K562 (cell line): ENCODE results near the gene NIPAL3. TPM values are rescaled to one million over a fixed set of nuclear protein-coding genes. Genes with fewer than 3 reads are reported as not detected.

ENCODE experiments used
- ATAC-seq: fragments of 200-7000 bp; cut with Tn5 transposase; 3 replicates; pipeline ENCODE4 v1.9.1; 2020; ENCODE audit warnings: moderate library complexity
- BruUV-seq: library from RNA; stranded (reverse); fragments of 400-500 nt; replicated peaks from 2 replicates; lab custom pipeline; 2021; lab: Mats Ljungman, UMichigan
- CTCF ChIA-PET: fragments of 300-600 bp; formaldehyde crosslinking; extraction: SDS; loops from one replicate; lab custom pipeline; 2021; ENCODE audit warnings: low intra/inter-chr PET ratio; lab: Yijun Ruan, JAX
- POLR2A ChIA-PET: fragments of 300-600, 350-650 bp; sonication (Branson Sonifier 250); formaldehyde crosslinking; extraction: SDS; loops from one replicate; lab custom pipeline; 2021; ENCODE audit warnings: antibody characterized with exemption, inconsistent platforms; lab: Yijun Ruan, JAX
- DNase-seq, 4 experiments: peaks; one replicate each; pipeline versions ENCODE4 v3.0.0 to v3.0.0-alpha.2; 2011 to 2018; ENCODE audit warnings: low spot score in 3 of 4, mixed read lengths in 3 of 4; ENCODE audit errors: extremely low read depth in 1 of 4
- FAIRE-seq: peaks from 2 replicates; lab custom pipeline; 2011; peaks lifted over from hg19 to GRCh38; lab: Jason Lieb, UNC
- H2AFZ ChIP-seq: 2 replicates; pipeline ENCODE4 v1.6.0; 2011; ENCODE audit warnings: low read depth, low read length, control low read depth, inconsistent platforms
- H3K27ac ChIP-seq: fragments of 200-600 bp; 3 replicates; pipeline ENCODE4 v1.8.0; 2011; ENCODE audit warnings: low read depth, mild to moderate bottlenecking, control low read depth, inconsistent platforms, low read length, moderate library complexity, mixed read lengths; ENCODE audit errors: extremely low read depth
- H3K27me3 ChIP-seq, 2 experiments: fragments of 300-600 bp in 1 of 2; 2 replicates in 1 of 2; 3 replicates in 1 of 2; pipeline versions ENCODE4 v1.6.0 to v1.8.0; 2011; ENCODE audit warnings: inconsistent platforms in 2 of 2, low read length in 2 of 2, mild to moderate bottlenecking in 1 of 2, mixed read lengths in 1 of 2, moderate library complexity in 1 of 2; ENCODE audit not compliant: control insufficient read depth in 2 of 2, insufficient read depth in 2 of 2
- H3K36me3 ChIP-seq: fragments of 300-600 bp; 3 replicates; pipeline ENCODE4 v1.8.0; 2011; ENCODE audit warnings: mild to moderate bottlenecking, low read length, inconsistent platforms; ENCODE audit not compliant: control insufficient read depth, insufficient read depth
- H3K4me1 ChIP-seq, 2 experiments: fragments of 200-600 bp in 1 of 2; replicated peaks in 1 of 2; 2 replicates in 1 of 2; 3 replicates in 1 of 2; pipeline versions ENCODE4 v1.5.1 to v1.8.0; 2011; ENCODE audit warnings: inconsistent platforms in 2 of 2, low read length in 2 of 2, mild to moderate bottlenecking in 1 of 2, mixed read lengths in 1 of 2, moderate library complexity in 1 of 2; ENCODE audit not compliant: control insufficient read depth in 2 of 2, insufficient read depth in 2 of 2
- H3K4me2 ChIP-seq: 2 replicates; pipeline ENCODE4 v1.6.1; 2011; ENCODE audit warnings: low read length, control low read depth, inconsistent platforms, mixed read lengths; ENCODE audit not compliant: insufficient read depth
- H3K4me3 ChIP-seq: fragments of 200-600 bp; sonication (generic), shearing (Covaris generic); 2 replicates; pipeline ENCODE4 v1.5.1; 2016; ENCODE audit warnings: control low read depth, inconsistent platforms
- H3K79me2 ChIP-seq: fragments of 200-600 bp; 3 replicates; pipeline ENCODE4 v1.8.0; 2011; ENCODE audit warnings: low read length, inconsistent platforms; ENCODE audit not compliant: control insufficient read depth, insufficient read depth
- H3K9ac ChIP-seq, 2 experiments: 2 replicates each; pipeline versions ENCODE4 v1.6.0 to v1.6.1; 2011; ENCODE audit warnings: low read depth in 2 of 2, low read length in 2 of 2, control low read depth in 1 of 2, inconsistent platforms in 1 of 2, mild to moderate bottlenecking in 1 of 2, mixed read lengths in 1 of 2; ENCODE audit not compliant: insufficient read depth in 1 of 2
- H3K9me1 ChIP-seq: one replicate; pipeline ENCODE4 v1.6.0; 2011; ENCODE audit warnings: inconsistent platforms, mild to moderate bottlenecking, low read length, moderate library complexity; ENCODE audit not compliant: control insufficient read depth, insufficient read depth
- H3K9me3 ChIP-seq: replicated peaks from 2 replicates; pipeline ENCODE4 v1.5.1; 2011; ENCODE audit warnings: low read depth, low read length, inconsistent platforms; ENCODE audit not compliant: control insufficient read depth, insufficient read depth
- H4K20me1 ChIP-seq: replicated peaks from 2 replicates; pipeline ENCODE4 v1.6.1; 2011; ENCODE audit warnings: low read length, inconsistent platforms, mixed read lengths; ENCODE audit not compliant: control insufficient read depth, insufficient read depth
- CXXC5 ChIP-seq: fragments of 250-450 bp; sonication (Bioruptor Pico); IDR thresholded peaks from 2 replicates; pipeline ENCODE4 v1.8.0; 2022; ENCODE audit warnings: inconsistent platforms, mild to moderate bottlenecking, moderate library complexity
- MYBL2 ChIP-seq, 2 experiments: fragments of 450-650 bp in 1 of 2; sonication (generic) in 1 of 2; formaldehyde crosslinking in 1 of 2; IDR thresholded peaks; 2 replicates each; pipeline versions ENCODE4 v1.6.1 to v1.8.1; 2017 to 2022; ENCODE audit warnings: borderline replicate concordance in 1 of 2, inconsistent platforms in 1 of 2, low read depth in 1 of 2, mild to moderate bottlenecking in 1 of 2, missing genetic modification reagents in 1 of 2, moderate library complexity in 1 of 2
- SMC3 ChIP-seq: conservative IDR thresholded peaks from 2 replicates; pipeline ENCODE4 v1.6.1; 2011; ENCODE audit warnings: low read depth, low read length, improper control_type of control experiment; ENCODE audit not compliant: insufficient read depth
- ZBTB7A ChIP-seq: IDR thresholded peaks from 2 replicates; pipeline ENCODE4 v1.6.1; 2011; ENCODE audit warnings: low read depth, mild to moderate bottlenecking, low read length, moderate library complexity, borderline replicate concordance; ENCODE audit not compliant: control insufficient read depth
- ZNF134 ChIP-seq: fragments of 250-450 bp; sonication (Bioruptor Pico); conservative IDR thresholded peaks from 2 replicates; pipeline ENCODE4 v1.4.0; 2020
- WGBS: fragments of 100-300 bp; shearing (Covaris generic); methylation state at CpG from one replicate; pipeline ENCODE4 v1.1.6; 2016; ENCODE audit warnings: low coverage, mixed read lengths; ENCODE audit not compliant: insufficient coverage; ENCODE audit errors: missing lambda C conversion rate; 5-methylcytosine and 5-hydroxymethylcytosine counted together
- in situ Hi-C: fragments of 300-500 bp; cut with MboI; formaldehyde crosslinking; loops from 4 replicates; pipeline ENCODE4 v1.15.0; 2018; ENCODE audit warnings: inconsistent platforms, mixed read lengths
- intact Hi-C: fragments of 100-400 bp; cut with micrococcal nuclease; formaldehyde crosslinking; loops from 2 replicates; pipeline ENCODE4 v1.14.2; 2022
- polyA plus RNA-seq, 8 experiments: library from polyadenylated mRNA; depleted of rRNA in 4 of 8; stranded (reverse) in 5 of 8; unstranded in 3 of 8; fragments of >200 nt; fragmentation: Nextera tagmentation in 2 of 8; fragmentation: Illumina TruSeq in 1 of 8; extraction: Ambion mirVana in 2 of 8; extraction: Trizol in 1 of 8; gene quantifications; 2 replicates each; pipeline versions ENCODE4 v1.2.1 to v1.2.3, GENCODE V29; 2011 to 2014; ENCODE audit warnings: inconsistent platforms in 1 of 8, missing spikeins in 1 of 8
- total RNA-seq, 7 experiments: library from RNA; depleted of rRNA in 6 of 7; stranded (reverse); fragments of >200 nt in 6 of 7; fragmentation: Illumina TruSeq in 2 of 7; extraction: Trizol in 2 of 7; gene quantifications; 2 replicates each; pipeline versions ENCODE4 v1.2.1 to v1.2.3, GENCODE V29; 2011 to 2021; ENCODE audit warnings: low replicate concordance in 1 of 7
- TF ChIP-seq, protein P1 (sequence below): IDR thresholded peaks from 2 replicates; pipeline ENCODE4 v1.6.1; 2011; ENCODE audit warnings: borderline replicate concordance, low read depth, mild to moderate bottlenecking, moderate library complexity, low read length; ENCODE audit not compliant: insufficient read depth, poor library complexity, severe bottlenecking

The NIPAL3 gene
- total and polyA plus RNA-seq, 9 of the 15 experiments (the other 6 are each of a cell fraction or from before 2014, with no cell fraction given), result 10.5 to 26.3 (median 16.0) TPM

DNA sequence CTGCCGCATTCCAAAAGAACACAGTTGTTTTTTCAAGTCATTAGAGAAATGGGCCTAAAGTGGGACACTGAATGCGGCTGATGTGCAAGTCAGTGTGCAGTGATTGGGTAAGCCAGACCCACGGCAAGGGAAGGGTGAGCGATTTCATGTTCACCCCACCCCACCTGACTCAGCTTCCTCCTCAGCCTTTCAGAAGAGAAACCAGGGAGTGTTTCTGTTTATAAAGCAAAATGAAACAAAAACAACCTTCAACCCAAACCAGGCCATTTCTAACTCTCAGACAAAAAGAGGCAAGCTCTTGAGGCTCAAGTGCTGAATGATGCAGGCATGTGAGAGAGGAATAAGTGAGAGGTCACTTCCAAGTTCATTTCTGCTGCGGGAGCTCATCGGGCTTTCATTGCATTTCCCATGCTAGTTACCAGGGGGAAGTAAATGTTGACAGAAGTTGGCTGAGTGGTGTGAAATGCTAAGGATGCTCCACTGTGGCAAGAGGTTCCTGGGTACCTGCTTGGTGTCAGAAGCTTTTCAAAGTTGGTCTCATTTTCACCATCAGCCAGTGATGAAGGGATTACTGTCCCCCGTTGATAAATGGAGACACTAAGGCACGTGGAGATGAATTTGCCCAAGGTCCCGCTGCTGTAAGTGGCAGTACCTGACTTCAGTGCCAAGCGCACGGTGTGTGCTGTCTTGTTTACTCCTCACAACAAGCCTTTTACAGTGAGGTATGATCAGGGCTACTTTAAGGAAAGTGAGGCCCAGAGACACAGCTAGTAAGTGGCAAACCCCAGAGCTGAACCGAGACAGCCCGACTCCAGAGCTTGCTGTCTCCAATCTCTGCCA, 31.1 kb upstream of the NIPAL3 start (continued):
- no peak for TF ChIP-seq MYBL2 (IDR thresholded peaks at IDR 0.05; ENCODE audit: low read depth)
- no peak for TF ChIP-seq MYBL2 (CRISPR knock-in tag; IDR thresholded peaks at IDR 0.05; ENCODE audit: borderline replicate concordance)
- TF ChIP-seq ZBTB7A, result no peak
- no peak for TF ChIP-seq ZNF134 (CRISPR knock-in tag)
- TF ChIP-seq, all 486 proteins: peak for 0

DNA sequence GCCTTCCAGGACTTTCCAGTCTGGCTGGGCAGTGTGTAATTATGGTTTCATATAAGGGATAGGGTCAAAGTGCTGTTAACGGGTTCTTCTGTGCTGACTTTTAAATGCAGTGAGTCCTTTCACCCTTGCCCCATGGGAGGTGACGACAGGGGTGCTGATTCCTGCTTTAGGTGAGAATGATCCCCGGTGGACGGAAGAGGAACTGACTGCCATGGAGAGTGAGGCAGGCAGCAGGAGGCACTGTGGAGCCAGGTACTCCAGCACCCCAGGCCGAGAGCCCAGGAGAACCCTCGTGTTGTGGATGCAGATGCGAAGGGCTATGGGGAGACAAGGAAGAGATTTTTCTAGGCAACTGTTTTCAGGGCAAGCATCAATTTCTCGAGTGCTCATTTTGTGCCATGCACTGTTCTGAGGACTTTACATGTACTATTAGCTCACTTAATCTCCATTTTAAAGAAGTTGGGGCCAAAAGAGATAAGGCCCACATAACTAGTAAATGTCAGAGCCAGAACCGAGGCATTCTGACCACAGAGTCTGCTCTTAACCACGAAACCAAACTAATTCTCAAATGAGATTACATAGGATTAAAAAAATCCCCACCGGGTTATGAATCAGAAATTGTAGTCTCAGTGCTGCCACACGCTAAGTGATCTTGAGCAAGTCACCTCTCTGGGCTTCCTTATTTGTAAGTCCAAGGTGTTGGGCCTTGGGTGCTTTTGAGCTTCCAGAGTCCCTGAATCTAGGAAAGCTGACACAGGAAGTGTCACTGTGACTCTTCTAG, 30.3 kb upstream of the NIPAL3 start:
- BruUV-seq, result no TSS peak
- Histone ChIP-seq H3K4me2 (no peak overlapping the region), H3K36me3 (no peaks in the 10 kb centered on the region), H3K27ac (no peak overlapping the region), H2AFZ (no peak overlapping the region), H3K4me3 (no peak overlapping the region), H3K79me2 (no peaks in the 10 kb centered on the region), H4K20me1 (no peaks in the 10 kb centered on the region; the same call in 1 of the 2 replicates), H3K9ac (no peak overlapping the region), H3K27me3 (peaks cover 0 to 17% of the 10 kb centered on the region in 2 experiments; a peak in 3 of 5 replicates), H3K4me1 (no peaks in the 10 kb centered on the region), H3K9me1 (no peaks in the 10 kb centered on the region), H3K9me3 (no peaks in the 10 kb centered on the region)
- DNase-seq (peak; percentile 44 to 67 (median 54)), ATAC-seq (peak; percentile 94), FAIRE-seq (peak; percentile 32)
- intact Hi-C loops (no loop called here), in situ Hi-C loops (no loop called here)
- CTCF ChIA-PET, result interaction anchor here (0.7 to 1.1 kb wide), 3 partner anchors 184 to 445 kb away, joined by 3 to 6 read pairs (median 4); no protein-coding TSS in a partner anchor
- 28% methylated on average over 12 of the region's 12 CpGs for WGBS
- POLR2A ChIA-PET, result interaction anchor here (0.9 to 1.4 kb wide), 3 partner anchors 95 to 198 kb away, joined by 3 read pairs; partner anchors contain the start of gene IFNLR1
- TF ChIP-seq, protein P1, sequence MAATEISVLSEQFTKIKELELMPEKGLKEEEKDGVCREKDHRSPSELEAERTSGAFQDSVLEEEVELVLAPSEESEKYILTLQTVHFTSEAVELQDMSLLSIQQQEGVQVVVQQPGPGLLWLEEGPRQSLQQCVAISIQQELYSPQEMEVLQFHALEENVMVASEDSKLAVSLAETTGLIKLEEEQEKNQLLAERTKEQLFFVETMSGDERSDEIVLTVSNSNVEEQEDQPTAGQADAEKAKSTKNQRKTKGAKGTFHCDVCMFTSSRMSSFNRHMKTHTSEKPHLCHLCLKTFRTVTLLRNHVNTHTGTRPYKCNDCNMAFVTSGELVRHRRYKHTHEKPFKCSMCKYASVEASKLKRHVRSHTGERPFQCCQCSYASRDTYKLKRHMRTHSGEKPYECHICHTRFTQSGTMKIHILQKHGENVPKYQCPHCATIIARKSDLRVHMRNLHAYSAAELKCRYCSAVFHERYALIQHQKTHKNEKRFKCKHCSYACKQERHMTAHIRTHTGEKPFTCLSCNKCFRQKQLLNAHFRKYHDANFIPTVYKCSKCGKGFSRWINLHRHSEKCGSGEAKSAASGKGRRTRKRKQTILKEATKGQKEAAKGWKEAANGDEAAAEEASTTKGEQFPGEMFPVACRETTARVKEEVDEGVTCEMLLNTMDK, result peak; percentile 10
- TF ChIP-seq SMC3, result peak; percentile 42; the same call in 1 of the 2 replicates
- TF ChIP-seq CXXC5 (CRISPR knock-in tag), result no peak
